ENCODE results near the gene CYP2S1. TPM values are rescaled to one million over a fixed set of nuclear protein-coding genes. Genes with fewer than 3 reads are reported as not detected.

CYP2S1 gene
- total RNA-seq, 2 experiments from 2014 or later = 0.78 to 0.82 TPM

GRCh38 chr19:41214161-41214560, 21.1 kb downstream of the CYP2S1 start:
- no peak overlapping the region for H3K4me3 ChIP-seq (ENCODE audit: low read length)
- no peaks in the 10 kb centered on the region for H3K36me3 Mint-ChIP-seq (ENCODE audit: low read depth)
- intact Hi-C loops (cut with DNase I, micrococcal nuclease) = no loop called here
- H3K4me1 ChIP-seq (ENCODE audit: insufficient read depth, low read length) = peaks cover 3% of the 10 kb centered on the region
- H3K27me3 Mint-ChIP-seq = peaks cover 22% of the 10 kb centered on the region
- H3K36me3 ChIP-seq (ENCODE audit: insufficient read depth, low read length) = no peaks in the 10 kb centered on the region
- no peak overlapping the region for H3K4me3 Mint-ChIP-seq
- ChIA-PET POLR2A (no interaction called here), CTCF (no interaction called here)
- H3K27me3 ChIP-seq (ENCODE audit: control insufficient read depth in 1 of 2, insufficient read depth in 2 of 2, low read length in 2 of 2) = peaks cover 4 to 12% of the 10 kb centered on the region in 2 experiments
- no peak overlapping the region for H3K27ac ChIP-seq (ENCODE audit: low read depth in 1 of 2, low read length in 2 of 2)
- TF ChIP-seq CTCF (IDR thresholded peaks at IDR 0.05) = no peak
- no peak for ATAC-seq (ENCODE audit: poor library complexity)
- no peaks in the 10 kb centered on the region for H3K4me1 Mint-ChIP-seq (ENCODE audit: low read depth)
- no peak overlapping the region for H3K27ac Mint-ChIP-seq
- no peaks in the 10 kb centered on the region for H3K9me3 ChIP-seq (ENCODE audit: control insufficient read depth in 1 of 2, insufficient read depth in 1 of 2, low read length in 2 of 2)
- no peaks in the 10 kb centered on the region for H3K9me3 Mint-ChIP-seq
- DNase-seq = no peak

GRCh38 chr19:41217741-41218140, 24.7 kb downstream of the CYP2S1 start:
- no peaks in the 10 kb centered on the region for H3K9me3 Mint-ChIP-seq

GRCh38 chr19:41218249-41218614, 25.2 kb downstream of the CYP2S1 start:
- ChIA-PET POLR2A (no interaction called here), CTCF (no interaction called here)
- Histone ChIP-seq H3K36me3 (ENCODE audit: insufficient read depth, low read length) (no peaks in the 10 kb centered on the region), H3K27me3 (ENCODE audit: control insufficient read depth in 1 of 2, insufficient read depth in 2 of 2, low read length in 2 of 2) (peaks cover 17 to 20% of the 10 kb centered on the region in 2 experiments), H3K9me3 (ENCODE audit: control insufficient read depth in 1 of 2, insufficient read depth in 1 of 2, low read length in 2 of 2) (peaks cover 0 to 7% of the 10 kb centered on the region in 2 experiments), H3K27ac (ENCODE audit: low read depth in 1 of 2, low read length in 2 of 2) (no peak overlapping the region), H3K4me1 (ENCODE audit: insufficient read depth, low read length) (peaks cover 3% of the 10 kb centered on the region), H3K4me3 (ENCODE audit: low read length) (no peak overlapping the region)
- no peak overlapping the region for H3K27ac Mint-ChIP-seq
- no peak overlapping the region for H3K4me3 Mint-ChIP-seq
- no peaks in the 10 kb centered on the region for H3K4me1 Mint-ChIP-seq (ENCODE audit: low read depth)
- no peaks in the 10 kb centered on the region for H3K36me3 Mint-ChIP-seq (ENCODE audit: low read depth)
- intact Hi-C loops (cut with DNase I, micrococcal nuclease) = no loop called here
- DNase-seq (no peak), ATAC-seq (ENCODE audit: poor library complexity) (no peak)
- no peak for TF ChIP-seq CTCF (IDR thresholded peaks at IDR 0.05)
- peaks cover 50% of the 10 kb centered on the region for H3K27me3 Mint-ChIP-seq
- no peaks in the 10 kb centered on the region for H3K9me3 Mint-ChIP-seq

More at GRCh38 chr19:41217741-41218140, 24.7 kb downstream of the CYP2S1 start:
- ATAC-seq (ENCODE audit: poor library complexity) (no peak), DNase-seq (no peak)
- Histone ChIP-seq H3K4me1 (ENCODE audit: insufficient read depth, low read length) (peaks cover 3% of the 10 kb centered on the region), H3K9me3 (ENCODE audit: control insufficient read depth in 1 of 2, insufficient read depth in 1 of 2, low read length in 2 of 2) (peaks cover 0 to 7% of the 10 kb centered on the region in 2 experiments), H3K27me3 (ENCODE audit: control insufficient read depth in 1 of 2, insufficient read depth in 2 of 2, low read length in 2 of 2) (peaks cover 17 to 20% of the 10 kb centered on the region in 2 experiments), H3K36me3 (ENCODE audit: insufficient read depth, low read length) (no peaks in the 10 kb centered on the region), H3K4me3 (ENCODE audit: low read length) (no peak overlapping the region), H3K27ac (ENCODE audit: low read depth in 1 of 2, low read length in 2 of 2) (no peak overlapping the region)
- Mint-ChIP-seq H3K36me3 (ENCODE audit: low read depth) (no peaks in the 10 kb centered on the region), H3K27ac (no peak overlapping the region), H3K4me3 (no peak overlapping the region), H3K27me3 (peaks cover 50% of the 10 kb centered on the region), H3K4me1 (ENCODE audit: low read depth) (no peaks in the 10 kb centered on the region)
- ChIA-PET CTCF (no interaction called here), POLR2A (no interaction called here)
- intact Hi-C loops (cut with DNase I, micrococcal nuclease) = no loop called here
- no peak for TF ChIP-seq CTCF (IDR thresholded peaks at IDR 0.05)
